C4-2B (cell line): ENCODE data around the gene USP25.

Experiments
- H3K27ac ChIP-seq: fragments of 450-650 bp; 2 replicates; pipeline ENCODE4 v1.5.1; 2017
- ZFX ChIP-seq: fragments of 450-650 bp; IDR thresholded peaks from 2 replicates; pipeline ENCODE4 v1.6.1; 2017
- TF ChIP-seq, protein P1 (sequence below): fragments of 450-650 bp; conservative IDR thresholded peaks from 2 replicates; pipeline ENCODE4 v1.5.1; 2017; ENCODE audit warnings: mild to moderate bottlenecking

The USP25 gene

DNA sequence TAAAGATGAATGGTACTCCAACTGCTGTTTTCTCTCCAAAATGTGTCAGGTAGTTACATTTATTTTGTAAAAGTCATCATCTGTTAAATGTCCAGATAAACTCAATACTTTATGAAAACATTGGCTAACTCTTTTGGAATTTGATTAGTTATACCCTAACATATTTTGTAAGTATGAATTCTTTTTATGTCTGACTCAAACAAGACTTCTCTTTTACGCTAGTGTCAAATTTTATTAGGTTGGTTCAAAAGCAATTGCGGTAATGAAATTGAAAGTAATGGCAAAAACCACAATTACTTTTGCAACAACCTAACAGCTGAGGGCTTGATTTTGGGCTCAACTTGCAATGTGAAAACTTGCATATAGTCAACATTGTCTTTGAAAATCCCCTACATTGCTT lies 41.0 kb upstream of the USP25 start:
- TF ChIP-seq ZFX = no peak
- TF ChIP-seq, protein P1, sequence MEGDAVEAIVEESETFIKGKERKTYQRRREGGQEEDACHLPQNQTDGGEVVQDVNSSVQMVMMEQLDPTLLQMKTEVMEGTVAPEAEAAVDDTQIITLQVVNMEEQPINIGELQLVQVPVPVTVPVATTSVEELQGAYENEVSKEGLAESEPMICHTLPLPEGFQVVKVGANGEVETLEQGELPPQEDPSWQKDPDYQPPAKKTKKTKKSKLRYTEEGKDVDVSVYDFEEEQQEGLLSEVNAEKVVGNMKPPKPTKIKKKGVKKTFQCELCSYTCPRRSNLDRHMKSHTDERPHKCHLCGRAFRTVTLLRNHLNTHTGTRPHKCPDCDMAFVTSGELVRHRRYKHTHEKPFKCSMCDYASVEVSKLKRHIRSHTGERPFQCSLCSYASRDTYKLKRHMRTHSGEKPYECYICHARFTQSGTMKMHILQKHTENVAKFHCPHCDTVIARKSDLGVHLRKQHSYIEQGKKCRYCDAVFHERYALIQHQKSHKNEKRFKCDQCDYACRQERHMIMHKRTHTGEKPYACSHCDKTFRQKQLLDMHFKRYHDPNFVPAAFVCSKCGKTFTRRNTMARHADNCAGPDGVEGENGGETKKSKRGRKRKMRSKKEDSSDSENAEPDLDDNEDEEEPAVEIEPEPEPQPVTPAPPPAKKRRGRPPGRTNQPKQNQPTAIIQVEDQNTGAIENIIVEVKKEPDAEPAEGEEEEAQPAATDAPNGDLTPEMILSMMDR = no peak
- H3K27ac ChIP-seq = no peak overlapping the region

DNA sequence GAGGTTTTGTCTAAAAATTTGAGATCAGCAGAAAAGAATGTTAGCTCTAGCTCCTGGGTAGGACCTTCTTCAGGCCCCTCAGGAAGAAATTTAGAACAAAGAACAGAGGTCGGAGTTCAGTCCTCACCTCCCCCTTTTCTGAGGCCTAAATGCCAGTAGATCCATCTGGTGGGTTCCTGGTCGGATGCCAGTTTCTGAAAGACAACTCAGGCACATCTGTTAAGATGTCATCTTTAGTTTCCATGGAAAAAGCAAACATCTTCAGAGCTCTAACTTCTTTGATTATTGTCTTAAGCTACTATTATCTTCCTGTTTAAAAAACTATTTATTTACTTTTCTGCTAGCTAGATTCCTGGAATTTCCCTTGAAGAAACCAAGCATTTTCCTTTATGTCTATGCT lies 37.1 kb upstream of the USP25 start:
- no peak overlapping the region for H3K27ac ChIP-seq
- TF ChIP-seq, protein P1 = no peak
- TF ChIP-seq ZFX = no peak

DNA sequence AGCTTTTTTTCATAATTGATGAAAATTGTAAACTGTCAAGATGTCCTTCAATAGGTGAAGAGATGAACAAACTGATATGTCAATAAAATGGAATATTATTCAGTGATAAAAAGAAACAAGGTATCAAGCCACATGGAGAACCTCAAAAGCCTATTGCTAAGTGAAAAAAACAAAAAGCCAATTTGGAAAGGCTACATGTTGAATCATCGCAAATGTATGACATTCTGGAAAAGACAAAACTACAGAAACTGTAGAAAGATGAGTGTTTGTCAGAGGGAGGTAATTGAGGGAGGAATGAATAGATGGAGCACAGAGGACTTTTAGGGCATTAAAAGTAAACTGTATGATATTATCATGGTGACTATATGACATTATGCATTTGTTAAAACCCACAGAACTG lies 34.5 kb upstream of the USP25 start:
- no peak overlapping the region for H3K27ac ChIP-seq
- TF ChIP-seq ZFX = no peak
- TF ChIP-seq, protein P1 = no peak

DNA sequence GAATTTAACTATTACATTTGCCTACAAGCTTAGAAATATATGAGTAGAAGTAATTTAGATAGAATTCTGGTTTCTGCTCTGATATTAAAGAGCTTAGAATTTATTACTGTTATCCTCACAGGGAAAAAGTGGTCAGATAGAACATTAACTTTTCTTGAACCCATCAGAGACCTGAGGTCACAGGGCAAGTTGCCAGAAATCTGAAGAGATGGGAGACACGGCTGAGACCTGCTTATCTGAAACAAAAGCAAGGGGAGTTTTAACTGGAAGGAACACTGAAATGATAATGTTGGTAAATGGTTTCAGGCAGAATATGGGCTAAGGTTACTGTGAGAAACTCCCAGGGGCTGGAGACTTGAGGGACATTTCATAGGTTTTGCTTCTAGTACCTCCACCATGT lies 28.0 kb upstream of the USP25 start:
- TF ChIP-seq, protein P1 = no peak
- no peak for TF ChIP-seq ZFX

DNA sequence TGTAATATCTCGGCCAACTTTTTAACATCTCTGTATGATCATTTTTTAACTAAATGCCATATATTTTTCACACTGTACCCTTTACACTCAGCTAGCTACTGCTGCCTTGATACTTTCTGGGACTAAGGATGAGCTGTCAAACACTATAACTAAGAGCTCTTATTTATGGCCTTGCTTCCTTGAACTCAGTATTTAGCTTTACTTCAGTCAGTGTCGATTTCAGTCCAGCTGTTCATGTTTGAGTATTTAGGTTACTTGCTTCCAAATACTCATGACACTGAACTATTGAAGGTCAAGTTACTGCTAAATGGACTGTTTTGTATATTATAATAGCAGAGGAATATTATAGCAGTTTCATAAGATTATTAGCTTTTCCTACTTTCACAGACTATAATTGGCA lies 25.9 kb upstream of the USP25 start:
- no peak overlapping the region for H3K27ac ChIP-seq
- TF ChIP-seq ZFX = no peak
- TF ChIP-seq, protein P1 = no peak

More for the DNA sequence above, 28.0 kb upstream of the USP25 start:
- no peak overlapping the region for H3K27ac ChIP-seq

DNA sequence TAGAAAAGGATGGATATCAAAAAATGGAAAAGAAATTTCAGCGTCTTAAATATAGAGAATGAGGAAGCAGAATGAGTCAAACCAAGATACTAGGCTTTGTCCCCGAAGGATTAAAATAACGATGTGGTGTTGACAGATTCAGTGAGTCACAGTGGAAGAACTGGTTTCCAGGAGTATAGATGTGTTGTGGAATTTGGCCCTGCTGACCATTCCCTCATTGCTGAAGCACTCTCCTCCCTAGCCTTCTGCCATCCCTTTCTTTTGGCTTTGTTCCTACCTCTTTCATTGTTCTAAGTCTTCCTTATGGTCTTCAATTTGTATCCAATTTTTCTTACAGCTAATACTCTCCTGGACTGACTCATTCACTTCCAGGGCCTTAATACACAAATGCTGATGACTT lies 23.1 kb upstream of the USP25 start:
- no peak overlapping the region for H3K27ac ChIP-seq
- TF ChIP-seq, protein P1 = no peak
- no peak for TF ChIP-seq ZFX

DNA sequence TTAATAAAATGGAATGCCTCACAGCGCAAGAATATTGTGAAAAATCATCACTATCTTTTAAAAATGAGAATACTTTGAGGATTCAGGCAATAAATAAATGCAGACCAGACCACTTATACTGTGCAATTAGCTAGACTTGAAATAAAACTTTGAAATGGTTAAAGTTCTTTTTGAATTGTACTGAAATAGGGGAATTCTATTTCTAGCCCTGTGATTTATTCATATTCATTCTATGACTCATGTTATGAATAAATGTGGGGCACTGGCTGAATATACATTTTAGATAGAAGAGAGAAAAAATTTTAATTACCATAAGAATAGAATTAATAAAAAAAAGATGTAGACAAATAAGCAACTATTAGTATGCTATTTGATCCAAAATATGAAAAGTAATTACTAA lies 16.4 kb upstream of the USP25 start:
- no peak for TF ChIP-seq ZFX
- H3K27ac ChIP-seq = no peak overlapping the region

DNA sequence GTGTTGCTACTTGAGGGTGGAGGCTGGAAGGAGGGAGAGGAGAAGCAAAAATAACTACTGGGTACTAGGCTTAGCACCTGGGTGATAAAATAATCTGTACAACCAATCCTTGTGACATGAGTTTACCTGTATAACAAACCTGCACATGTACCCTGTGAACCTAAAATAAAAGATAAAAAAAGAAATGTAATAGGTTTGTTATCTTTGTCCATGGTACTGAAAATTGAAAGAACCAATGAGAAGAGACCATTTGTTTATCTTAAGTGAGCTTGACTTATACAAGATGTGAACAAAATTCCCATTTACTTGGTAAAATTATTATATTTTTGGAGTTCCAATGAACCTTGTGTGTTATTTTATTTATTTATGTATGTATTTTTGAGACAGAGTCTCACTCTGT lies 11.1 kb upstream of the USP25 start:
- no peak overlapping the region for H3K27ac ChIP-seq
- TF ChIP-seq ZFX = no peak
- TF ChIP-seq, protein P1 = no peak
